ENCODE measurements around the gene ZGRF1.
"Not testable (repeated sequence)": the region's sequence is repeated elsewhere in the genome, so short reads cannot be mapped to it uniquely, and the experiment has no call there.

Gene ZGRF1

GRCh38 chr4:112545346-112545745, 91.4 kb downstream of the ZGRF1 start:
- DNase-seq: no peak

GRCh38 chr4:112540695-112541094, 96.0 kb downstream of the ZGRF1 start:
- DNase-seq: no peak

- no peak for DNase-seq
Measured at GRCh38 chr4:112536123-112536522, 100.6 kb downstream of the ZGRF1 start.

GRCh38 chr4:112532267-112532666, 104.4 kb downstream of the ZGRF1 start:
- DNase-seq: no peak

- DNase-seq: no peak
Measured at GRCh38 chr4:112531146-112531545, 105.6 kb downstream of the ZGRF1 start.

GRCh38 chr4:112526061-112526460, 110.6 kb downstream of the ZGRF1 start:
- no peak for DNase-seq

- peak; percentile 47 to 71 for DNase-seq
Measured at GRCh38 chr4:112523764-112524505, 112.8 kb downstream of the ZGRF1 start.

- DNase-seq: peak; percentile 57 to 62
Measured at GRCh38 chr4:112523008-112523721, 113.5 kb downstream of the ZGRF1 start.

GRCh38 chr4:112522431-112522830, 114.3 kb downstream of the ZGRF1 start:
- not testable (repeated sequence) for DNase-seq

- DNase-seq: no peak
Measured at GRCh38 chr4:112521123-112522023, 115.3 kb downstream of the ZGRF1 start.

GRCh38 chr4:112520598-112521122, 116.0 kb downstream of the ZGRF1 start:
- no peak for DNase-seq

GRCh38 chr4:112519689-112520597, 116.8 kb downstream of the ZGRF1 start:
- no peak for DNase-seq

- DNase-seq: no peak
Measured at GRCh38 chr4:112518675-112519074, 118.0 kb downstream of the ZGRF1 start.

GRCh38 chr4:112517911-112518310, 118.8 kb downstream of the ZGRF1 start:
- no peak for DNase-seq

GRCh38 chr4:112517067-112517634, 119.6 kb downstream of the ZGRF1 start:
- DNase-seq: no peak

GRCh38 chr4:112516471-112517066, 120.1 kb downstream of the ZGRF1 start:
- no peak for DNase-seq

GRCh38 chr4:112516066-112516470, 120.6 kb downstream of the ZGRF1 start, which contains the start of gene NEUROG2:
TSS of gene NEUROG2 (minus strand) at chr4:112516180. CDS start at chr4:112515475, 705 bp downstream.
- no peak for DNase-seq

GRCh38 chr4:112515198-112516065, 121.3 kb downstream of the ZGRF1 start:
- DNase-seq: peak; percentile 47 to 52

GRCh38 chr4:112514647-112515197, 122.0 kb downstream of the ZGRF1 start:
- no peak for DNase-seq
